ENCODE results near the gene PYCARD.
"Not testable (repeated sequence)": the region's sequence is repeated elsewhere in the genome, so short reads cannot be mapped to it uniquely, and the experiment has no call there.

The PYCARD gene

GRCh38 chr16:31189412-31189778 lies 13.2 kb downstream of the PYCARD start:
- no peak for DNase-seq

DNA sequence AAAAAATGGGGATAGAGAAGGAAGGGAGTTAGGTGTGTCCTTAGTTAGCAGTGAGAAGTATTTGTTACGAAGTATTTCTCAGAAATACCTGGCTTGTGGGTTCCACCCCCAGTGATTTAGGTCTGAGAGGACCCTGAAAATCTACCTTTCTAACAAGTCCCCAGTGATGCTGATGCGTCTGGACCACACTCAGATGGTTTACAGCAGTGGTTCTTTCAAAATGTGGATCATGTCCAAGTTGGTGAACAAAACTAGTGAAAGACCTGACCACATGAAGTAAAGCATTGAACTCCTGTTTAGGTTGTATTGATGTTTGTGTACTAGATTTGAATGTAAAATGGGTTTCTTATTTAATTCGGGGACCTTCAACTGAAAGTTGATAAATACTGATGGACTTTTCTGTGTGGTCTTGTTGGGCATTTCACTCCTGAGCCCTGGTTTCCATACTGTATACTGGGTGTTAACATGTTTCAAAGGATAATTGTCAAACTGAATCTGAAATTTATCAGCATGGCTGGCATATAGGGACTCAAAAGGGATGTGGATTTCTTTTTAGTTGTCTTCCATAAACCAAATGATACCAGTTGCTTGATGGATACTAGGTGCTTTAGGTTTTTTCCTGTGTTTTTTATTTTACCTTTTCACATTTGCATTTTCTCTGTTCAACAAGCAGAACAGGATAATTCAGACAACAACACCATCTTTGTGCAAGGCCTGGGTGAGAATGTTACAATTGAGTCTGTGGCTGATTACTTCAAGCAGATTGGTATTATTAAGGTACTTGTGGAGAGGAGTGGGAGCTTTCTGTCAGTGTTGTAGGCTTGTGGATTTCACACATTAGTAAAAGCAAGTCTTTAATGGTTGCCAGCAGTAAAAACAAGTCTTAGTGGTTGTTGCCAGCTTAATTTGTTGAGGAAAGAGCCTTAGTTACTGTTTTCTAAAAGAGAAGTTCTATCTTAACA lies 13.8 kb downstream of the PYCARD start:
- no peak for DNase-seq

DNA sequence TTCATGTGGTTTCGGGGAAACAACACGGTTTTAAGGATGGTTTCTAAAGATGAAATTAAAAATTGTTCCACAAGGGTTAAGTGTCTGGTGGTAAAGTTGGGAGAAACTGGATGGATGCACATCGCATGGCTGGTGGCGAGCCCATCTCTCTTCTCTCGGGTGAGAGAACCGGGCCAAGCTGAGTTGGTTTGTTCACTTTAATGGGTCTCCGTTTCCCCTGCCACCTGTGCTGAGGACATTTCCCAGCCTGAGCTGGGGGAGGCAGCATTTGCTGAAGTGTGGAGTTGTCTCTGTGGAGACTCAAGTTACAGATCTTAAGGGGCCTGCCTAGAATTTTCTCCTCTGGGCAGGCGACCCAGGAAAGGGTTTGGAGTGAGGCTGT lies 14.8 kb downstream of the PYCARD start:
- DNase-seq, result no peak

- DNase-seq, result no peak
Observed at GRCh38 chr16:31186930-31187807, 15.4 kb downstream of the PYCARD start.

DNA sequence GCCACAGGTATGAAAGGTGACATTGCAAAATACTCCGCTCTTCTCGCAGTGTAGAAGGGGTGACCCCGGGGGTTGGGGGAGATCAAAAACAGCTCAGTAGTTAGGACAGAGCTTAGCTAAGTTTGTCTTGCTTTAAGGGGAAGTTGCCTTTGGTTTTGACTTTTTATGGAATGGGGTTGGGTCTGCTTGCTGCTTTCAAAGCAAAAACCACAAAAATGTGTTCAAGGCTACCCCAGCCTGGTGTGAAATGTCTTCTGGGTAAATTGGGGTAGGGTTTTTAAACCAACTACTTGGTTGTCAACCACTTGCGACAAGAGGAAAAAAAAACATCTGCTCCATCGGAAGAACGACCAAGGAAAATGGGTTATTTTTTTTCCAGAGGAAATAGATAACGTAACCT lies 16.4 kb downstream of the PYCARD start:
- no peak for DNase-seq

GRCh38 chr16:31185339-31185738 lies 17.2 kb downstream of the PYCARD start:
- no peak for DNase-seq

DNA sequence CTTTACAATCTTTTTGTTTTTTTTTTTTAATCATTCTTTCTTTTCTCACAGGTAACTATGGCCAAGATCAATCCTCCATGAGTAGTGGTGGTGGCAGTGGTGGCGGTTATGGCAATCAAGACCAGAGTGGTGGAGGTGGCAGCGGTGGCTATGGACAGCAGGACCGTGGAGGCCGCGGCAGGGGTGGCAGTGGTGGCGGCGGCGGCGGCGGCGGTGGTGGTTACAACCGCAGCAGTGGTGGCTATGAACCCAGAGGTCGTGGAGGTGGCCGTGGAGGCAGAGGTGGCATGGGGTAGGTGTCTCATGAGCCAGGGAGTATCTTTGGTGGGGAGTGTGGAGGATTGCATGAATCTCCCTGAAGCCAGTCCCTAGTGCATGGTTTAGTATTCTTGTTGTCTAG lies 17.7 kb downstream of the PYCARD start:
- DNase-seq, result no peak

GRCh38 chr16:31183432-31184428 lies 18.8 kb downstream of the PYCARD start:
- DNase-seq, result no peak

DNA sequence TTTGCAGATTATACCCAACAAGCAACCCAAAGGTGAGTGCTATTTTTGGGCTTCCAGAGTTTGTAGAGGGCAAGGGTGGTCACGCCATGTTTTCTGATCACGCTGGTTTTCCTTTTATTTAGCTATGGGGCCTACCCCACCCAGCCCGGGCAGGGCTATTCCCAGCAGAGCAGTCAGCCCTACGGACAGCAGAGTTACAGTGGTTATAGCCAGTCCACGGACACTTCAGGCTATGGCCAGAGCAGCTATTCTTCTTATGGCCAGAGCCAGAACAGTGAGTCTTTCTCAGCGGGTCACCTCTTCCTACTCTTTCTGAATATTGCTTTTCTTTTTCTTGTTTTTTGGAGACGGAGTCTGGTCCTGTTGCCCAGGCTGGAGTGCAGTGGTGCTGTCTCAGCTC lies 20.2 kb downstream of the PYCARD start:
- DNase-seq, result no peak

DNA sequence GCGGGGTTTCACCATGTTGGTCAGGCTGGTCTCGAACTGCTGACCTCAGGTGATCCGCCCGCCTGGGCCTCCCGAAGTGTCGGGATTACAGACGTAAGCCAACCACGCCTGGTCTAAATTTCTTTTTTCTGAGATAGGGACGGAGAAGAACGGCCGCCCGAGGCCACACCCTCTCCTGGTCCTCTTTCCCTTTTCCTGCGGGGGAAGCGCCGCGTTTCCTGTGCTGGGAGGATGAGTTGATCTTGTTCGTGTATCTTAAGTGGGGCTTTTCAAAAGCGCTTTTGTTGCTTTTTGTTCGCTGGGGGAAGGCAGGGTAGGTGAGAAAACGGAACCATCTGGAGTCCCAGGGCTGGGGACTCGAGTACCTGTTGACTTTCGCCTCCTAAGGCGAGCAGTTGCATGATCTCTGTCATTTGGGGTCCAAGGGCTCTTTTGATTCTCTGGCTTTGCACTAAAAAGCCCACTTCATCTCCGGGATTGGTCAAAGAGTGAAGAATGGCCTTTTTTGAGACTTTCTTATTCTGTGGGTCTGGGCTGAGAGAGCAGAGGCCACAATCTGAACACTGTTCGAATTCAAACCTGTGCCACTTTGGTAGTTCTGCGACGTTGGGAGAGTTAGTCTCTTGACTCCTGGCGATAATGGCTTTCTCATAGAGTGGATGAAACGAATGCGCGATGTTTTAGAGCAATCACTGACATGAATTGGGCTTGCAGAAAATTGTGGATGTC lies 21.3 kb downstream of the PYCARD start:
- DNase-seq, result peak; percentile 24

GRCh38 chr16:31179747-31180459 lies 22.7 kb downstream of the PYCARD start, which contains the start of gene FUS:
TSS of gene FUS (plus strand) at chr16:31180139. CDS start at chr16:31180215, 76 bp downstream.
- DNase-seq, result peak; percentile 90

GRCh38 chr16:31179219-31179746 lies 23.3 kb downstream of the PYCARD start:
- no peak for DNase-seq

- DNase-seq, result peak; percentile 19
Observed at GRCh38 chr16:31177136-31177535, 25.4 kb downstream of the PYCARD start.

DNA sequence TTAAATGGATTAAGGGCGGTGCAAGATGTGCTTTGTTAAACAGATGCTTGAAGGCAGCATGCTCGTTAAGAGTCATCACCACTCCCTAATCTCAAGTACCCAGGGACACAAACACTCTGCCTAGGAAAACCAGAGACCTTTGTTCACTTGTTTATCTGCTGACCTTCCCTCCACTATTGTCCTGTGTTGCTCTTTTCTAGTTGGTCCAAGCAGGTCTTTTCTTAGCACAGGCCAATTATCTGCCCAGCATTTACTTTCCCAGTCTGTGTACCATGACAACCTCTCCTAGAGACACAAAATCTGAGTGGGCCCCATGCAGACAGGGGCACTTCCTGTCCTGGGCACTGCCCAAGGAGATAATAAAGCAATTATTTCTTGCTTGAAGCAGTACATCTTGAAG lies 32.5 kb downstream of the PYCARD start:
- not testable (repeated sequence) for DNase-seq

DNA sequence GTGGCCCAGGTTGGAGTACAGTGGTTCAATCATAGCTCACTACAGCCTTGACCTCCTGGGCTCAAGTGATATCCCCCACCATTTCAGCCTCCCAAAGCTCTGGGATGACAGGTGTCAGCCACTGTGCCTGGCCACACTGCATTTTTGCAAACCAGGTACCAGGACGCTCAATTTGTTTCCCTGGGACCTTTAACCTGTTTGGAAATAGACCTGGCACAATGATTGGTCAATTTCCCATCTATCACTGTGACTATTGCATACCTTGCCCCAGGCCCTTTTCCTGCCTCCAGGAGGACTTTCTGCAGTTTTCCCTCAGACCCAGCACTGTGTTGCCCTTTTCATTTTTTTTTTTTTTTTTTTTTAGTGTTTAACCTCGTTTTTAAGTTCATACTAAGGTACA lies 33.7 kb downstream of the PYCARD start:
- DNase-seq, result no peak

DNA sequence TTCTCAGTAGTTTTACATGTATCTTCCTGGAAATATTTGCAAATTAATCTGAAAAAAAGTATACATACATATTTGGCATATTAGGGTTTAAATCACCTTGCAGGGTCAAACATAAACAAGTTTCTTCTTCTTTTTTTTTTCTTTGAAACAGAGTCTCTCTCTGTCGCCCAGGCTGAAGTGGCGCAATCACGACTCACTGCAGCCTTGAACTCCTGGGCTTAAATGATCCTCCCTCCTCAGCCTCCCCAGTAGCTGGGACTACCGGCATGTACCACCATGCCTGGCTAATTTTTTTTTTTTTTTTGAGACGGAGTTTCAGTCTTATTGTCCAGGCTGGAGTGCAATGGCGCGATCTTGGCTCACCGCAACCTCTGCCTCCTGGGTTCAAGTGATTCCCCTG lies 35.2 kb downstream of the PYCARD start:
- DNase-seq, result no peak

- no peak for DNase-seq
Observed at GRCh38 chr16:31157136-31157535, 45.4 kb downstream of the PYCARD start.
